Stimulated activated CD8-positive, alpha-beta memory T cell treated with anti-CD3 and anti-CD28 coated beads, Interleukin-7, amount 100 ng/mL, for 4 hours (primary cell): Measurements from ENCODE around the gene COQ9.
A peak's percentile ranks its signal among the peaks of the same experiment; 100 is the strongest.

Experiments used
- DNase-seq, 2 donors: peaks; one replicate each; pipeline ENCODE4 v3.0.0-alpha.2; 2020; ENCODE audit warnings: low read depth in 2 of 2

The COQ9 gene

GRCh38 chr16:57472665-57473060 lies 25.4 kb downstream of the COQ9 start:
- no peak for DNase-seq

DNA sequence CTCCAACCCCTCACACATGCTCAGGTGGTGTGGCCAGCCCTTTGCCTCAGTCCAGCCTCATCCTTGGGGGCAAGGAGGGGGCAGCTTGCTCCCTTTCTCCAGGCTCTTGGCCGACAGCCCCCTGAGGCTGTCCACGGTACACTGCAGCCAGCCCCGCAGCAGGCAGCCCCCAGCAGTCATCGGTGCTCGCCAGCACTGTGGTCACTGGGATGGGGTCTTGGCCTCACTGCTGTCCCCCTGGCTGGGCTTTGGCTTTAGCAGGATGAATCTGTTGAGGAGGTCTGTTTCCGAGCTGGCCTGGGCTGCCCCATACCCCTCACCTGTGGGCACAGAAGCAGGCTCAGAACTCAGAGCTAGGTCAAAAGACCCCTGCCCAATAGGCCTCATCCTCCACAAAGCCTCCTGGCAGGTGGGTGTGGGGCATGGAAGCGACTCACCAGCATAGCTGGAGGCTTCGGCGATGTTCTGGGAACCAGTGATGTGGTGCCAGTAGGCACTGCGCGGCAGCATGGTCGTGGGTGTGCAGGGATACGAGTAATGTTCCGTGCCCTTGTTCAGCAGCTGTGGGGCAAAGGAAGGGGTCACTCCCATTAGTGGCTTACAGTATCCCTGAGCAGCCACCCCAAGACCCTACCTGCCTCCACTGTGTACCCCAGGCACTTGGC lies 26.0 kb downstream of the COQ9 start:
- DNase-seq, result no peak

GRCh38 chr16:57473906-57474305 lies 26.6 kb downstream of the COQ9 start:
- no peak for DNase-seq

GRCh38 chr16:57474671-57475661 lies 27.7 kb downstream of the COQ9 start:
- no peak for DNase-seq

DNA sequence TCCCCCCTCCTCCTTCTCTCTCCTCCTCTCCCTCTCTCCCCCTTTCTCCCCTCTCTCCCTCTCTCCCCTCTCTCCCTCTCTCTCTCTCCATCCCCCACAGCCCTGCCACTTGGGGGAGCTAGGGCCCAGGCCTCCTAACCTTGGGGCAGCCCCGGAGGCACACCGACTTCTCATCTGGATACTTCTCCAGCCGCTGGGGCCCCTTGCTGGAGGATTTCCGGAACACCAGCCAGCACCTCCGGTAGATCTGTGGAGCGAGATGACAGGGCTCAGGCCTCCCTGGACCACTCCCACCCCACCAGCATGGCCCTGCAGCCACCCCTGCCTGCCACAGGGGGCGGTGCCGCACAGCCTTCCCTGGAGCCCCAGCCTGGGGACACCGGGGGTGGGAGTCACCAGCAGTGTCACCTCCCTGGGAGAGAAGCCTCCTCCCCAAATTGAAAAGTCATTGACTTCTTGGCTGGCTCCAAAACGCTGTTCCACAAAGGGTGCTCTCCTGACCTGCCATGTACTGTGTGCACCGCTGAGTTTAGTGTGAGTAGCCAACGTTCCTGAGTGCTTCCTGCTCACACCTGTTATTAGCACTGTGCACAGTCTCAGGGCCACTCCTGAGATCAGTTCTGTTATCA lies 28.5 kb downstream of the COQ9 start:
- DNase-seq, result peak; percentile 32 to 55

- no peak for DNase-seq
Measured at GRCh38 chr16:57476546-57477410, 29.5 kb downstream of the COQ9 start.

DNA sequence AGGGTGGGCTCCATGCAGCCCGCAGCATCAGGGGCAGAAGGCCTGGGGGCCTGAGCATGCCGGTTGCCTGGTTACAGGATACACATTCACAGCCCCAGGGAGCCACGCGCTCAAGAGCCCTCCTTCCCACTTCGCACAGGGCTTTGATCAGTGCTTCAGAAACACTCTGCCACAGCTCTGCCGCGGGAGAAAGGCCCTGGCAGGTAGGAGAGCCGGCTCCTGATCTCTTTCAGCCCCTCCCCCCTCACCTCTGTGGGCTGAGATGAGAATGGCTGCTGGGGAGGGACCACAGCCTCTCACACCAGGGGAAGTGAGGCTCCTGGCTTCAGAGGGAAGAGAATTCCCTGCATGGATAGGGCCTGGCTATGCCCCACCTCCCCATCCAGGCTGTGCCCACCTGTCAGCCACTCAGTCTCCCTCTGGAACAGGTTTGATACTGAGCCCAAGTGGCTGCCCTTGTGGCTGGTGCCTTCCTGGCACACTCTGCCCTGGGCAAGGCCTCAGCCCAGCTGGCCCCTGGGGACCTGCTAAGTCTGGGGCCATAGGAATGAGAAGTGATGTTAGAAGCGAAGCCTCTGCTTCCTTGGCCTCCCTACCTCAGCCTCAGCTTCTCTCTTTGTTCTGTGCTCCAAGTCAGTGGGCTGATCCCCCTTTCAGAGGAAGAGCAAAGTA lies 30.4 kb downstream of the COQ9 start:
- DNase-seq, result no peak

DNA sequence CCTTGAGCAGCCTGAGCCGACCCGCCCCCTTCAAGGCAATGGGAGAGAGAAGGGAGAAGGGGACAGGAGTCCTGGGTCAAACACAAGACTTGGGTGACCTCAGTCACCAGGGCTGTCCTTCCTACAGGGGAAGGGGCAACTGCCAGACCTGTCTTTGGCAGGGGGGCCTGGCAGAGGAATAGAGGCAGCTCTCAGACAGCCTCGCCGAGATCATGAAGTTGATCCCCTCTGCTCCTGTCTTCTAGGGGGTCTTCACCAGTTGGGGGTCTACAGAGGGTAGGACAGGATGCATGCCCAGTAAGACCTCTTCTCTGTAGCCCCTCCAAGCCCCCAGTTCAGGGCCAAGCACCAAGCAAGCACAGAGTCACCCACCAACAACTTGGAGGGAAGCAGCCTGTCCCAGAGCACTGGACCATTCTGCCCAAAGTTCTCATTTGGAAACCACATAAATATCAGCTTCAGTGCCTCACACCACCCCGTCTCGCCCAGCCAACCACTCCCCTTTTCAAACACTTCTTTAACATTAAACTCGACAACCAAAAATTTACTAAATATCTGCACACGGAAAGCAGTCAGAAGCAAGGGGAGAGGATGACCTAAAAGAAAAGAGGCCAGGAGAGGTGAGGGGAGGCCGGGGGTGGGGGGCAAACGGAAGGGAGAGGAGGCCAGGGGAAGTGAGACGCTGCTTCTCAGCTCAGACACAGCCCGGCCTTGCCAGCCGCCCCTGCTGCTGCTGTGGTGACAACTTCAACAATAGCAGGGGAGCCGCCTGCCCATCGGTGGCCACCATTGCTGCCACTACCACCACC lies 31.3 kb downstream of the COQ9 start:
- no peak for DNase-seq

DNA sequence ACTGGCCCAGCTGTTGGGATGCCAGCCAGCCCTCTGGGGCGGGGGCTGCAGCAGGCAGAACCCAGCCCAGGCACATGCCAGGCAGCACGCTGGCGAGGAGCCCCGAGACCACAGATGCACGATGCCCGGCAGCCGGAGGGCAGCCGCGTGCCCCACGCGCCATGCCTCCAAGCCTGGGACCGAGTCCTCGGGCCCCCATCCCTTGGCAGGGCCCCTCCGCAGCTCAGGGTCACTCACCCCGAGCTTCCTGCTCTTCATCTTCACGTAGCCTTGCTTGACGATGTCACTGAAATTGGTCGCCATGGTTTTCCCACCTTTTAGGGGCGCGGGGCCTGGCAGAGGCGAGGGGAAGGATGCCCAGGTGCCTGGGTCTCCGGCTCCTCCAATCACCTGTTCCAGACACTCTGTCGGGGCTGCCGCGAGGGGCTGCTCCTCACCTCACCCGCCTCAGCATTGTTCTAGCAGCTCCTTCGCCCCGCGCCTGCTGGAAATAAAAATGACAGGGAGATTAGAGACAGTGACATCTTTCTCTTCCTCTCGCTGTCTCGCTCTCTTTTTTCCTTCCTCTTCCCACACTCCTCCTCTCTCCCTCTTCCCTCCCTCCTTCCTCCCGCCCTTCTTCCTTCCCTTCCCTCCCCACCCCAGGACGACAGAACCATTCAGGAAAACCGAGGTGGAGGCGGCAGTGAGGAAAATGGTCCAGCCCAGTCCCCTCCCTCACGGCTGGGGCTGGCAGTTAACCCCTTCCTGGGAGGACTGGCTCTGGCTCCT lies 32.1 kb downstream of the COQ9 start:
- no peak for DNase-seq

DNA sequence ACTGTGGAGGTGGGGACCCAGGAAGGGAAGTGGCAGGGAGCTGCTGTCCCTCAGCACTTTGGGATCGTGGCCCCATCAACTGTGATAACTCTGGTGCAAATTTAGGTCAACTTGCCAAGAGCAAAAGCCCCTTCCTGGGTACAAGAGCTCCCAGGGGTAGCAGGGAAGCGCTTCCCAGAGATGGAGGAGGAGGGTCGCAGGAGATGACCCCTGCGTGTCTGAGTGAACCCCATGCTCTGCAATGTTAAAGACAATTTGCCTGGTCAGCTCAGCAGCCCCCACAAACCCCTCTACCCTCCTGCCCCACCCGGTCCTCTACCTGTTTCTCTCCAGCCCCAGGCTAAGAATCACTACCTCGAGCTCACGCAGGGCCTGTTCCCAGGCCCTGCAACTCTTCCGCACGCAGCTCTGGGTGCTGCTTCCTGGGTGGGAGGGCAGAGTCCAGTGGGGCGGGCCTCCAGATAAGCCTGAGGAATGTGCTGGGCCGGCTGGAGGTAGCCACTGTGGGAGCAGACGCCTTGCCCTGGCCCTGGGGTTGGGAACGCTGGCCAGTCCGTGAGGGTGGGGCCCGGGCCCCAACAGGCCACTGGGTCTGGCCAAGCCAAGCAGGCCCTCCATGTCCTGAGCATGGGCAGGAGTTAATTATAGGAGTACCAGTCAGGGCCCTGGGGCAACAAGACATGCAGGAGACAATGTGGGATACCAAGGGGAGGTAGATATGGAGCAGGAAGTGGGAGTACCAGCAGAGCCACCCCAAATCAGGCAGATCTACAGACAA lies 32.9 kb downstream of the COQ9 start:
- DNase-seq, result no peak

GRCh38 chr16:57480754-57481230 lies 33.5 kb downstream of the COQ9 start:
- no peak for DNase-seq

DNA sequence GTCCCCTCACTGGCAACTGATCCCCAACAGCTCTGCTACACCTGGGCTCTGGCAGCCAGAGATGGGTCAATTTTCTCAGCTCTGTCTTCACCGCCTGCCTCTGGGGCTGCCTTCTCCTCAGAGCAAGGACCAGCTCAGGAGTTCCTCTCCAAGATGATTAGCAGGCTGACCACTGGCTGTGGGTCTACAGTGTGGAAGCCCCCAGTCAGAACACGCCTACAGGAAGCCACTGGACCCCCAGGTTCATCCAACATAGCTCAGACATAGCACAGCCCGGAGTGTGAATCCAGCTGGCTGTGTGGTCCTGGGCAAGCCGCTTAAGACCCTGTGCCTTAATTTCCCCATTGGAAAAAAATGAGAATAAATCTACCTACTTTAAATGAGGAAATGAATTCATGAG lies 34.1 kb downstream of the COQ9 start:
- no peak for DNase-seq

DNA sequence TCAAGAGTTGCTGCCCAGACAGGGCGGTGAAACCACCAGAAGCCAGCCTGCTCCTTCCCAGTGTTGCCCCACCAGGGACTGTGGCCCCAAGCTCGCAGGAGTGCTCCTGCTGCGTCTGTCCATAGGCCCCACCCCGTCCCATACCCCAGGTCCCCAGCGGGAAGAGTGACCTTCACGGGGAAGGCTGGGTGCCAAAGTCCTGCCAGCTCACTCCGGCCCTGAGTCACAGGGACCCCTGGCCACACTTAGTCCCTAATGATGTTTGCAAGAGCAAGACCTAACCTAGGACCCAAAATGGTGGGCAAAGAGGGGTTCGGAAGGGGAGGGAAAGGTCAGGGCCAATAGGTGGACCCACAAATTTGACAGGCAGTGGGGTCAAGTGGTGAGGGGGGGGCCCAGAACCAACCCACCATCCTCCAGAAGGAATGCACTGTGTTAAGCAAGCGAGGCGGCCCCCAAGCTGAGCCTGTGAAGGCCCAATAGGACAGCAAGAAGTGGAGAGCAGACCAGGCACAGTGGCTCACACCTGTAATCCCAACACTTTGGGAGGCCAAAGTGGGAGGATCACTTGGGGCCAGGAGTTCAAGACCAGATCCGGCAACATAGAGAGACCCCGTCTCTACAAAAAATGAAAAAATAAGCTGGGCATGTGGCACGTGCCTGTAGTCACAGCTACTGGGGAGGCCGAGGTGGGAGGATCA lies 35.7 kb downstream of the COQ9 start:
- no peak for DNase-seq

GRCh38 chr16:57483725-57484514 lies 36.6 kb downstream of the COQ9 start:
- DNase-seq, result no peak

DNA sequence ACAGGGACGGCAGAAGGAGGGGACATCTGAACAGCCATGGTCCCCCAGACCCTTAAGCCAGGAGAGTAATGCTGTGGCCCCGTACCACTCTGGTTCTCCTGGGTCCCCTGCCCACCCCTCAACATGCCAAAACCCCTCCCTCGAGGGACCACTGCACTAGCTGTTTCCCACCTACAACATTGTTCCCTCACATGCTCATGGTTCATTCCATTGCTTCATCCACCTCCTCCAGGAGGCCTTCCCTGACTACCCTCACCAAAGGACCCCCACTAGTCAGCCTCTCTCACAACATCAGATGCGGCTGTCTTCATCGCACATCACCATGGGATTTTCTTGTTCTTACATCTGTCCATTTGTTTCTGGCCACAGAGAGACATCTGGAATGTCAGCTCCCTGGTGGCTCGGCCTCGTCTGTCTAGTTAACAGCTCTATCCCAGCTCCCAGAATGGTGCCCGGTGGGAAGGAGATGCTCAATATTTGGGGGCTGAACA lies 37.3 kb downstream of the COQ9 start:
- no peak for DNase-seq

- no peak for DNase-seq
Measured at GRCh38 chr16:57485091-57485915, 38.0 kb downstream of the COQ9 start.
